GM21576 (cell line): ENCODE measurements around the gene HMCN1.

Experiments
- ATAC-seq: cut with Tn5 transposase; IDR thresholded peaks from one replicate; pipeline ENCODE4 v1.9.1; 2021; ENCODE audit warnings: mild to moderate bottlenecking, moderate library complexity; ENCODE audit not compliant: unreplicated experiment

HMCN1 gene

GRCh38 chr1:185895208-185895900 is 161.2 kb downstream of the HMCN1 start:
- ATAC-seq: no peak

DNA sequence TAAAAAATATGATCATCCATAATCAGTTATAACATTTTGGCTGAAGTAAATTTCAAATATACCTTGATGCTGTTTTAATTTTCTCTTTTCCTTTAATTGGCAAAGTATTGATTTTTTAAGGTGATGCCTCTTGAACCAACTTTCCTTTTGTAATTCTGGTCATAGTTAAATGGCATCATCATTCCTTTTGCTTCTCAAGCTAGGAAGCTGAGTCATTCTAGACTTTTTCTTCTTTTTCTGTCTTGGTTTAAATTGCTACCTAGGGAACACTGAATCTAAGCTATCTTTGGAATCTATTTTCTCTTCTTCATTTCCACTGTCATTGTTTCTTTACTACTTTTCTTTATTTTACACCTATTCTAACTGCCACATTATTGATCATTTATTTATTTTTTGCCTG is 162.7 kb downstream of the HMCN1 start:
- ATAC-seq: no peak

DNA sequence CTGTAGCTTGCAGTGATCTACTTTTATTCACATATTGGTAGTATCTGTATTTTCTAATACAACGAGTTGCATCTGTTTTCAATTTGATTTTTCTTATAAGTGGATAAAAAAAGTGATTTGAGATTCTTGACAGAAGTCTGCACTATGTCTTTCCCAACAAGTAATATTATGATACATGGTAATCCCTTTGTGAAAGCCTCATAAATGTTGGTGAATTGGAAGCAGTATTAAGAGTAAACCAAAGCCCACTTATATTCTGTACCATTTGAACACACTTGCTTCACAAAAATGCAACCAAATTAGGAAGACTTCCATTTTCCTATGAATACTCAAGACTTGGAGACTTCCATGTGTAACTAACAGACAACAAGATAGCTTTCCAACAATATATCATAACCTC is 172.0 kb downstream of the HMCN1 start:
- no peak for ATAC-seq

DNA sequence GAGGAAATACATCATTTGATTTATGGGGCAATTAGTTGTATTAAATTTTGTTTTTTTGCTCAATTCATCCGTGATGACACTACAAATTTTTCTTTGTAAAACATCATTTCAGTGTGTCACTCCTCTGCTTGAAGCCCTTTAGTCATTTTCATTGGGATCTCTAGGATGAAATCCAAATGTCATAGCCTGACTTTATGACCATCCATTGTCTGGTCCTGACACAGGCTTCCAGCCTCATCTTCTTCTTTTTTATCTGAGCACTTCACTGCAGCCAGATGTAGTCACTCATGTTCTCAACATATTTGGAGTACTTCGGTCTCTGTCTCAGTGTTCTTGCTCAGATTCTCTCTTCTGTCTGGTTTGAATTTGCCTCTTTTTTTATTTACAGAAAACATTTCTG is 173.1 kb downstream of the HMCN1 start:
- ATAC-seq: no peak

GRCh38 chr1:185911978-185912377 is 177.8 kb downstream of the HMCN1 start:
- no peak for ATAC-seq

GRCh38 chr1:185912504-185912903 is 178.3 kb downstream of the HMCN1 start:
- no peak for ATAC-seq

DNA sequence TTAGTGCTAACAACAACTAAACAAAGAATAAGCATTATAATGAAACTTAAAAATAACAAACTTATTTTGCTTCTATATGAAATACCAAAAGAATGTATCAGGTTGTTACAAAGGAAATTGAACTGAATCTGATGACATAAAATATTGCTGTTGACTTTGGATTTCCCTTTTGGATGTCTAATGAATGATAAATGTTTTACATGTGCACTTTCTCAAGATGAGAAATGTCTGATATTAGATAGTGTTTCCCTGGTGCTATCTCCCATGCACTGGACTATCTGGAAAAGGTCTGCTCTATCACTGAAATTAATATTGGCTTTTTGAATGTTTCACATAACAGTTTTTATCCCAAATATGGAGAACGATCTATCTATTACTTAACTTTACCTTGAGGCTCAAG is 179.9 kb downstream of the HMCN1 start:
- ATAC-seq: no peak

DNA sequence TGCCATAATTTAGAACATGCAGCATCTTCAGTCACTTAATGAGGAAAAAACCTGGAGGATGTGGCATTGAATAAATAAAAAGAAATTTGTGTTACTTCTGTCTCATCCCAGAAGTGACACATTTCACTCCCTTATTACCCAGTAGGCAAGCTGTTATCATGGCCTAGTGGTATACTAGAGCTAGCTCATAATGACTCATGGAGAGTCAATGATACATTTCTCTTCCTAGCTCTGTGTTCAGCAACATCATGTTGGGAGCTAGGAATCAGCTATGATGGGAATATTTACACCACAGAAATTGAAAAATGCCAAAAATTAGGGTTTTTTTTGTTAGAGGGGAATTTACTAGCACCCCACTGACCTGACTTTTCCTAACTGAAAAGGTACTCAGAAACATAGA is 182.7 kb downstream of the HMCN1 start:
- no peak for ATAC-seq

DNA sequence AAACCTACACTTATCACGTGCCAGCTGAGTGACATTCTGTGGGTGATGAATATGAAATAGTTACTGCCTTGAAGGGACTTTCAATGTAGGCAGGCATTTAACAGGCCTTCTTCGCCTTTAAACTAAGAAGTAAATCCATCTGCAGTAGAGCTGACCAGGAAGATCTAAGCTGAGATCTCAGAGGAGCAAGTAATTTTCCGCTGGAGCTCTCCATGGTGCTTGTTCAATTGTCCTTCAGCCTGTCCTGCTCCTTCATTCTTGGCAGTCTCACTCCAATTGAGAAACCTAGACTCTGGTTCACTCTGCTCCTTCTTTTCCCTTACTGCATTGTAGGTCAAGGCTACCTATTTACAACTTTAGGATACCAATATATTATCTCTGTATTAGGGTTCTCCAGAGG is 183.5 kb downstream of the HMCN1 start:
- ATAC-seq: no peak

- no peak for ATAC-seq
Measured at GRCh38 chr1:185920602-185921001, 186.4 kb downstream of the HMCN1 start.

GRCh38 chr1:185921636-185922035 is 187.4 kb downstream of the HMCN1 start:
- no peak for ATAC-seq

- no peak for ATAC-seq
Measured at GRCh38 chr1:185926588-185926987, 192.4 kb downstream of the HMCN1 start.

DNA sequence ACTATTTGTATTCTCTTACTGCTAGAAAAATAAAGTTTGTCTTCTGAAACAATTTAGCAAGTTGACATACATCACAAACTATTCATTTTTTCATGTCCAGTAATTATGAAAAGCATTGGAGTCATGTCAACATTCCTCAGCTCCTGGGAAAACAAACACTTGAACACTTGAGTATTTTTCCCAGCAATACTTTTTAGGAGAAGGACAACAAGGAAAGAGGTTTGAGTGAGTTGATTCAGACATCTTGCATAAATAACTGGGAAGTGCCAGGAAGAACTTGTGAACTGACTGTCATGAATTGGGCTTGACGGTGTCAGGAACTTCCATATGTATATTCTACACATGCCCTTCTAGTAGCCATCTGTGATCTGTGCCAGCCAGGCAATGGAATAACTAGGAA is 195.6 kb downstream of the HMCN1 start:
- ATAC-seq: no peak

DNA sequence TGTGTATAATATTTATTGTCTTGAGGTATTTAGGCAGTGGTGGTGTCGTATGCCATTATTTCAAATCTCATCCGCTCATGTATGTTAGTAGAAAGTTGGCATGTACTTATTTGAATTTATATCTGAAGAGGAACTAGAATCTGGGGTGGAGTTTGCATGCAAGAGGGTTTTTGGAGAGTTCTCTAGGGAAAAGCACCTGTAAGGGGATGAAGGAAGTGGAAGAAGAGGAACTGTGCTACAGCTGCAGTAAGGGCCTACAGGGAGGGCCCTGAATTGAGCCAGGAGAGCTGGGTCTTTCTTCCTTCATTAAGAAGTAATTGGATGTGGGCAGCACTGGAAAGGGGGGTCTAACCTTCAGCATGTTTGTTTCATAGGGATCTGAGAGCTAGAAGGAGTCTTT is 197.2 kb downstream of the HMCN1 start:
- ATAC-seq: no peak

- ATAC-seq: no peak
Measured at GRCh38 chr1:185933580-185933979, 199.4 kb downstream of the HMCN1 start.

DNA sequence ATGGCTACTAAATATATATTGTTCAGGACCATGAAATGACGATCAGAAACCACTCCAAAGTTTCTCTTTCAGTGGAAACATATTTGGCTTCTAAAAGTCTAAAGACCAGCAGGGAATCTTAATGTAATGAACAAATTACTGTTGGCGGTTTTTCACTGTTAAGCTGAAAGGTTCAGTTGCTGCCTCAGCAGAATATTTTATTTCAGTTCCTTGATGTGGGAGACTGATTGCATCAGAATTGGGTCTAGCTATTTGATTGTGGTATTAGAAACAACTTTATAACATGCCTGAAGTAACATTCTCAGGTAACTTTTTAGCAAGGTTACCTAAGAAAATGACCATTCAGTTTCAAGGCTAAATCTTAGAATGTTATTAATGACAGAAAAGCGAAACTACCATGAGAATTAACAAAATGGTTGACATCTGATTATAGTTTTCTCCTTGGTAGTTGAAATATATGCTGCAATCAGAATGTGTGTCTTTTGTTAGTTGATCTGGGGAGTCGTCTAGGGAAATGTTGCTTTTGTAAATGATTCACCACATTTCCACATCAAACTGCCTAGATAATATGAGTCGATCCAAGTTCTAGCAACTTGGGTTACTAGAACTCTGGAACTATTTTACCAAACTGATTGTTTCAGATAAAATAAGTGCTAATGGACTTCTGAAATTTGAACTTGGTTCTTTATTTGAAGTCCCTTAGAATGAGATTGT is 200.4 kb downstream of the HMCN1 start:
- no peak for ATAC-seq

DNA sequence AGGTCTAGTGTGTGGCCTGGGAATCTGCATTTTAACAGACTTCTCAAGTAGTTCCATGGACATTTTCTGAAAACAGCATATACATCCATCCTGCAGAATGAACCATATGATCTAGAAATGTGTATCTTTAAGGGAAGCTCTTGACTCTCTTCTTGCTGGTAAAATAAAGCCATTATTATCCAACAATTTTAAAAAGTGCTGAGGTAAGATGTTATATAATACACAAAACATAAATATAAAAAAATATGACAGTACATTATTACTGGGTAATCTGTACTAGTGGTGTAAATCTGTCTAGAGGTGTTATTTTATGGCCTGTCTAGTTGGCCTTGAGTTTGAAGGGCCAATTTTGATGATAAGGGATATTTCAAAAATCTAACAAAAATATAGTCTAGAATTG is 201.2 kb downstream of the HMCN1 start:
- no peak for ATAC-seq

- ATAC-seq: no peak
Measured at GRCh38 chr1:185936641-185937040, 202.4 kb downstream of the HMCN1 start.

GRCh38 chr1:185938396-185938795 is 204.2 kb downstream of the HMCN1 start:
- no peak for ATAC-seq

DNA sequence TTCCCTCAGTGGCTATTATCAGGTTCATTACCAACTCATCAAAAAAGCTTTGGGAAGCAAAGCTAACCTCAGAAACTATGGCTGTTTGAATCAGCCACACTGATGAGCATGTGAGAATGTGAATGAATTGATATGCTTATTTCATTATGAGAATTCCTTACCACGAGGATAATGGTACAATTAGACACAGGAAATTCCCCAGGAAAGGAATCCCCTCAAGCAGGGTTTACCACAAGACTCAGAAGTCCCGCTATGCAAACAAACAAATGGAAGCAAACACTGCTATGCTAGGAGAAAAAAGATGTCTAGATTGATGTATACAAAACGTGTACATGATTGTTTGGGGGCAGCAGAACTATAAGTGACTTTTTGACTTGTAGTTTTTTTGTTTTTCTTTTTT is 205.0 kb downstream of the HMCN1 start:
- no peak for ATAC-seq

- no peak for ATAC-seq
Measured at GRCh38 chr1:185942961-185943360, 208.8 kb downstream of the HMCN1 start.

GRCh38 chr1:185956881-185957280 is 222.7 kb downstream of the HMCN1 start:
- no peak for ATAC-seq
